Breast epithelium (tissue), 3 donors: ENCODE measurements around the gene GSDMA.

Experiments
- POLR2A ChIP-seq: fragments of 450-650 bp; IDR thresholded peaks from one replicate; pipeline ENCODE4 v1.6.1; 2016; ENCODE audit warnings: antibody characterized with exemption, mild to moderate bottlenecking, moderate library complexity
- POLR2AphosphoS5 ChIP-seq, 3 donors: sonication (generic); formaldehyde crosslinking; IDR thresholded peaks; one replicate each; pipeline ENCODE4 v1.6.1; 2017; ENCODE audit warnings: antibody characterized with exemption in 3 of 3
- TF ChIP-seq, protein P1 (sequence below), 3 donors: fragments of 450-650 bp; IDR thresholded peaks; one replicate each; pipeline ENCODE4 v1.5.1; 2016 to 2017; ENCODE audit warnings: antibody characterized with exemption in 3 of 3, mild to moderate bottlenecking in 3 of 3, moderate library complexity in 3 of 3

- TF ChIP-seq, protein P1, sequence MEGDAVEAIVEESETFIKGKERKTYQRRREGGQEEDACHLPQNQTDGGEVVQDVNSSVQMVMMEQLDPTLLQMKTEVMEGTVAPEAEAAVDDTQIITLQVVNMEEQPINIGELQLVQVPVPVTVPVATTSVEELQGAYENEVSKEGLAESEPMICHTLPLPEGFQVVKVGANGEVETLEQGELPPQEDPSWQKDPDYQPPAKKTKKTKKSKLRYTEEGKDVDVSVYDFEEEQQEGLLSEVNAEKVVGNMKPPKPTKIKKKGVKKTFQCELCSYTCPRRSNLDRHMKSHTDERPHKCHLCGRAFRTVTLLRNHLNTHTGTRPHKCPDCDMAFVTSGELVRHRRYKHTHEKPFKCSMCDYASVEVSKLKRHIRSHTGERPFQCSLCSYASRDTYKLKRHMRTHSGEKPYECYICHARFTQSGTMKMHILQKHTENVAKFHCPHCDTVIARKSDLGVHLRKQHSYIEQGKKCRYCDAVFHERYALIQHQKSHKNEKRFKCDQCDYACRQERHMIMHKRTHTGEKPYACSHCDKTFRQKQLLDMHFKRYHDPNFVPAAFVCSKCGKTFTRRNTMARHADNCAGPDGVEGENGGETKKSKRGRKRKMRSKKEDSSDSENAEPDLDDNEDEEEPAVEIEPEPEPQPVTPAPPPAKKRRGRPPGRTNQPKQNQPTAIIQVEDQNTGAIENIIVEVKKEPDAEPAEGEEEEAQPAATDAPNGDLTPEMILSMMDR (IDR thresholded peaks at IDR 0.05): no peak
- TF ChIP-seq POLR2A: no peak
- TF ChIP-seq POLR2AphosphoS5 (IDR thresholded peaks at IDR 0.05): no peak
Measured at GRCh38 chr17:39994448-39994847, 31.6 kb downstream of the GSDMA start.
